ENCODE results near the gene RNF220.

DNA sequence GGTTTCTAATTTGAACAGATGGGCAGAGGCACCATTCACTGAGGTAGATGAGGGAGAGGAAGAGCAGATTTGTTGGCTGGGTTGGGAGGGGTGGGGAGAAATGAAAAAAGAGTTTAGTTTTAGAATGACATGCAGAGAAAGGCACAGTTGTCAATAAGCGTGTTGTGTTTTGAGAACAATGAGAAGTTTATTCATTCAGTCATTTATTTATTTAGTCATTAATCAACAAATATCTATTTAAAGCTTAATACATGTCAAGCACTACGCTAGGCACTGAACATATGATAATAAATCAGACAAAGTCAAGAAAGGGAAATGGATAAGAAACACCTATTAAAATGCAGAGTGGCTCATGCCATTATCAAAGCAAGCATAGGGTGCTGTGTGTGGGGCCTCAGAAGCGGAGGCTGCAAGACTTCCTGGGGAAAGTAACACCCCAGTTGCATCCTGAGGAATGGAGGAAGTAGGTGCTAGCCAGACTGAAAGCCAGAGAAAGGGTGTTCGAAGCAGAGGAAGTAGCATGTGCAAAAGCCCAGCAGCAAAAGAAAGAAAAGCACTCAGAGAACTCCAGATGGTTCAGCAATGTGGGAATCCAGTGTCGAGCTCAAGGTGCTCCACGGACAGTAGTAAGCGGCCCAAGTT, 114.1 kb downstream of the RNF220 start:
- TF ChIP-seq, protein P1, sequence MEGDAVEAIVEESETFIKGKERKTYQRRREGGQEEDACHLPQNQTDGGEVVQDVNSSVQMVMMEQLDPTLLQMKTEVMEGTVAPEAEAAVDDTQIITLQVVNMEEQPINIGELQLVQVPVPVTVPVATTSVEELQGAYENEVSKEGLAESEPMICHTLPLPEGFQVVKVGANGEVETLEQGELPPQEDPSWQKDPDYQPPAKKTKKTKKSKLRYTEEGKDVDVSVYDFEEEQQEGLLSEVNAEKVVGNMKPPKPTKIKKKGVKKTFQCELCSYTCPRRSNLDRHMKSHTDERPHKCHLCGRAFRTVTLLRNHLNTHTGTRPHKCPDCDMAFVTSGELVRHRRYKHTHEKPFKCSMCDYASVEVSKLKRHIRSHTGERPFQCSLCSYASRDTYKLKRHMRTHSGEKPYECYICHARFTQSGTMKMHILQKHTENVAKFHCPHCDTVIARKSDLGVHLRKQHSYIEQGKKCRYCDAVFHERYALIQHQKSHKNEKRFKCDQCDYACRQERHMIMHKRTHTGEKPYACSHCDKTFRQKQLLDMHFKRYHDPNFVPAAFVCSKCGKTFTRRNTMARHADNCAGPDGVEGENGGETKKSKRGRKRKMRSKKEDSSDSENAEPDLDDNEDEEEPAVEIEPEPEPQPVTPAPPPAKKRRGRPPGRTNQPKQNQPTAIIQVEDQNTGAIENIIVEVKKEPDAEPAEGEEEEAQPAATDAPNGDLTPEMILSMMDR (conservative IDR thresholded peaks at IDR 0.05; ENCODE audit: low read length) = no peak
- TF ChIP-seq EZH2phosphoT487 (IDR thresholded peaks at IDR 0.05; ENCODE audit: borderline replicate concordance) = no peak
